Raji (cell line): ENCODE measurements around the gene GNL3L.

Experiments
- POLR2A ChIP-seq: IDR thresholded peaks from 2 replicates; pipeline ENCODE4 v1.6.1; 2011; ENCODE audit warnings: low read depth, low read length, control low read depth; ENCODE audit not compliant: insufficient read depth

Gene GNL3L, protein sequence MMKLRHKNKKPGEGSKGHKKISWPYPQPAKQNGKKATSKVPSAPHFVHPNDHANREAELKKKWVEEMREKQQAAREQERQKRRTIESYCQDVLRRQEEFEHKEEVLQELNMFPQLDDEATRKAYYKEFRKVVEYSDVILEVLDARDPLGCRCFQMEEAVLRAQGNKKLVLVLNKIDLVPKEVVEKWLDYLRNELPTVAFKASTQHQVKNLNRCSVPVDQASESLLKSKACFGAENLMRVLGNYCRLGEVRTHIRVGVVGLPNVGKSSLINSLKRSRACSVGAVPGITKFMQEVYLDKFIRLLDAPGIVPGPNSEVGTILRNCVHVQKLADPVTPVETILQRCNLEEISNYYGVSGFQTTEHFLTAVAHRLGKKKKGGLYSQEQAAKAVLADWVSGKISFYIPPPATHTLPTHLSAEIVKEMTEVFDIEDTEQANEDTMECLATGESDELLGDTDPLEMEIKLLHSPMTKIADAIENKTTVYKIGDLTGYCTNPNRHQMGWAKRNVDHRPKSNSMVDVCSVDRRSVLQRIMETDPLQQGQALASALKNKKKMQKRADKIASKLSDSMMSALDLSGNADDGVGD

GRCh38 chrX:54529552-54530356, at the start of gene GNL3L:
TSS of gene GNL3L (plus strand) at chrX:54530219. CDS start at chrX:54532567, 2,348 bp downstream.
- TF ChIP-seq POLR2A: peak; percentile 73

DNA sequence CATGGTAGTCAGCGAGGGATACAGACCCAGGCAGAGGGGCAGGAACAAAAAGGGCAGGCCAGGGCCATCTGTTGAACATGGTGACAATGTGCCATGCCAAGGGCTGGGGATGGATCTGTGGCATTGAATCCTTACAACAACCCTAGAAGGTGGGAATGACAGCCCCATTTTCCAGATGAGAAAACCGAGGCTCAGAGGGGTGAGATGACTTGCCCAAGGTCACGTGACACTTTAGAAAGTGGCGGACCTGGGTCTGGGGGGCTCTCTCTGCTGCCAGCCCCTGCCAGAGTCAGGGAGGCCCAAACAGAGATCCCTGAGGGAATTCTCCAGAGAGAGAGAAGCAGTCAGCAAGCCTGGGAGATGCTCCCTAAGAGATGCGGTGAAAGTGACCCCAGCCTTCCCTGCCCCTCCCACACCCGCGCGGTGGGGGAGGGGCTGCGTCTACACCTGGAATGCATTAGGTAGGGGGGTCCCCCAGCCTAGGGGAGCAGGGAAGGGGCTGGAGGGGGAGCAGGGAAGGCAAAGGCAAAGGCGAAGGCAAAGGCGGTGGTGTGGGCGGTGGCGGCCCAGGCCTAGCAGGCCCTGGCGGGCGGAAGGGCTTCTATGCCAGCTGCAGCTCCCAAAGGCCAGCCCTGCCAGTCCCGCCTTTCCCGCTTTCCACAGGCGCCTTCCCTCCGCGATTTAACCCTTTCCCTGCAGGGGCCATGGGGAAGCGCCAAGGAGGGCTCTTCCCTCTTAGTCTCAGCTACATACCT, 47.0 kb upstream of the GNL3L start:
- TF ChIP-seq POLR2A: no peak

DNA sequence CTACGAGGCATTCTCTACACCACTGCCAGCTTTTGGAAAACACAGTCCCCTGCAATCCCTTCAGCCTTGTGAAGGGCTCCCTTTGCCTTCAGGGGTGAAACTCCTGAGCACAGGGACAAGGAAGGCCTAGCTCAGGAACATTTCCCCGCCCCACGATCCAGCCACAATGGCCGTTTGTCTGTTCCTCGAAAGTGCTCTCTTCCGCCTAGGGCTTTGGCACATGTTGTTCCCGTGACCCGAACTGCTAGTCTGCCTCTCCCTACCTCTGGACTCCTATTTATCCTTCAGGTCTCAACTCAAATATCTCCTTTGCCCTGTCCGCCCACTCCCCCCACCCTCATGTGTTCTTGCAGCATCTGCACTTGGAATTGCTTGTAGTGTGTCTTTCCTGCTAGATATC, 46.1 kb upstream of the GNL3L start:
- no peak for TF ChIP-seq POLR2A

GRCh38 chrX:54484666-54485065, 45.4 kb upstream of the GNL3L start:
- TF ChIP-seq POLR2A: no peak

DNA sequence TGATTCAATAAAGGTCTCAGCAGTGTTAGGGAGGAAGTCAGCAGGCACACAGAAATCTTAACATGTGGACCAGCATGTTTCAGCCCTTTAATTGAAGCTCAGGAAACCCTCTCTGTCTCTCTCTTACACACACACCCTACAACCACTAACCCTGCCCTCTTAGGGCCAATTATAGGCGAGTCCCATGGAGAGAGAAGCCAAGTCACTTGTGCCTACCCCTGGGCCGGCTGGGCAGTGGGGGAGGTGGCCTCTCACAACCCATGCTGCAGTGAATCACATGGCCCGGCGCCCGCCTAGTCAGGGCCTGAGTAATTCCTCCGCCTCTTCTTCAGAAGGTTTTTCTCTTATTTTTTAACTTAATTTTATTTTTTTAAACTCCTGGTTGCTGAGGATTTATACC, 37.7 kb upstream of the GNL3L start:
- no peak for TF ChIP-seq POLR2A

DNA sequence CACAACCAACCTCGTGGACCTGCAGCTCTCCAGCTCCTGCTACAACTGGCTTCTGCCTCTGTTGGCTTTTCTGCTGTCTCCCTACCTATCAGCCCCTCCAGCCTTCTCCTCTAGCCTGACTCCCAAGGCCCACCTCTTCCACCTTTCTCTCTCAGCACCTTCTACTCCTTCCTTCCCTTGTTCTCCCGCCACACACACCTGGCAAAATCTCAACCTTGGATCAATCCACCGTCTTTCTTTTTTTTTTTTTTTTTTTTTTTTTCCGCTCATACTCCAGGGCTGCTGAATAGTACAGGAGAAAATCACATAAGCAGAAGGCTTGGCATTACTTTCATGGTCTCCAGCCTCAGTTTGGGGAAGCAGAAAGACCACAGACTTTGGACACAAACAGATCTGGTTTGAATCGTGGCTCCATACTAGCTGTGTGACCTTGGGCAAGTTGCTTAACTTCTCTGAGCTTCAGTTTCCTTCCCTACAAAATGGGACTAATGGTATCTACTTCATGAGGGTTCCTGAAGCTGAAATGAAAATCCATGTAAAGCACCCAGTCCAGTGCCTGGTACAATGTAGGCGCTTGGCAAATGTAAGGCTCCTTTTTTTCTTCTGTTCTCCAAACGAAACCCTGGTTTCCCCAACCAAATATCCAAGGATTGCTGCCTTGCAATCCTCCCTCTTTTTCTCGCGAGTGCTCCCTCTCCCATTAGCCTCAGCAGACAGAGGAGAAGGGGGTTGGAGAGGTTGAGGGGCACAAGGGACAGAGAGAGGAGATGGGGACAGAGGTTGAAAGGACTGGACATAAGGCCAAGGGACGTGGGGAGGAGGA, 35.6 kb upstream of the GNL3L start:
- TF ChIP-seq POLR2A: no peak

- no peak for TF ChIP-seq POLR2A
Observed at GRCh38 chrX:54494989-54495813, 34.8 kb upstream of the GNL3L start.

GRCh38 chrX:54495814-54496516, 34.1 kb upstream of the GNL3L start, which contains the start of gene FGD1:
TSS of gene FGD1 (minus strand) at chrX:54496234. CDS start at chrX:54495432, 802 bp downstream.
- no peak for TF ChIP-seq POLR2A

DNA sequence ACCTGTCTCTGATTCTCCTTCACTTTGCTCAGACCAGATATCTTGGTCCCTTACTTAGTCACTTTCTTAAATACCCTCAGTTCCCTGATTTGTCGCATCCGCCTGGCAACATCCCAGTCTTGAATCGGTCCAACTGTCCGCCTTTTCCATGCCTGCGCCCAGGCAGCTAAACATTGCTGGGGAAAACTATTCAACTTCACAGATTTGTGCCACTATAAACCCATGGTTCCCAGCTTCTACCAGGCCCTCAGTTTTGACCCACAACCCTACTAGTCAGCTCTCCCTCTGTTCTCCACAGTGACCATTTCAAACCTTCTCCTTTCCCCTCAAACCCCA, 33.5 kb upstream of the GNL3L start:
- no peak for TF ChIP-seq POLR2A

- no peak for TF ChIP-seq POLR2A
Observed at GRCh38 chrX:54496936-54497335, 33.1 kb upstream of the GNL3L start.

DNA sequence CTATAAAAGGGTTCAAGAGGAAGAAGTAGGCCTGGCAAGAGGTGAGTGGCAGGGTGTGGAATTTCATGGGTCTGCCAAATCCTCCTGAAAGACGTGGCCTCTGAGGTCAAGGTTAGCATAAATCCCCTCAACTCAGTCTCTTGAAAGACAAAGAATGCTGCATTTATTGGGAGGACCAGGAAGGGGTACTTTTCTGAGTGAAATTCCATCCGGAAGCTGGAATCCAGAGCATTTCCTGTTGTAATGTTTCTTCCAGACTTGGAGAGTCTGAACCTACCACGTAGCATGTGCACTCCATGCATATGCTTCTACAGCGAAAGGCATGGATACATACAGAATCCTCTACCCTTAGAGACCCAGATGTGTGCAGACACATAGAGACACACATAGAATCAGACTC, 20.6 kb upstream of the GNL3L start:
- TF ChIP-seq POLR2A: no peak

DNA sequence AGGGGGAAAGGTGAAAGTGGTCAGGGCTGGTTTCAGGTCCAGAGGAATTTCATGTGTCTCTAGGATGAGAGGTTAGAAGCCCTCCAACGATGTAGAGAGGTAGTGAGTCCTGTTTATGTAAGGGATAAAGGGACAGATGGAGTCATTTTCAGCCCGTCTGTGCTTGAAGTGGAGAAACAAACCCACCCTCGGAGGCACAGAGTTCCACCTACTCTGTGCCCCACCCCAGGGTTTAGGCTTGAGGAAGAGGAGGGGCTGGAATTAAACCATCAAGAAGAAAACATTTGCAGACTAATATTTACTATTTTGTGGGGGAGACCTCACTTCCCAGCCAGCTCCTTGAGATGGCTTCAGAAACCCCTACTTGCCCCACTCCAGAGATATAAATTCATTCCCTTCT, 868 bp upstream of the GNL3L start:
- TF ChIP-seq POLR2A: no peak

- TF ChIP-seq POLR2A: no peak
Observed at GRCh38 chrX:54530357-54530900, 410 bp downstream of the GNL3L start.
